ENCODE data around the gene MANSC4.
"Not testable (repeated sequence)": the region's sequence is repeated elsewhere in the genome, so short reads cannot be mapped to it uniquely, and the experiment has no call there.

The MANSC4 gene

GRCh38 chr12:27747111-27747820, 32.8 kb downstream of the MANSC4 start:
- DNase-seq = peak; percentile 14

GRCh38 chr12:27745734-27746133, 34.3 kb downstream of the MANSC4 start:
- not testable (repeated sequence) for DNase-seq

DNA sequence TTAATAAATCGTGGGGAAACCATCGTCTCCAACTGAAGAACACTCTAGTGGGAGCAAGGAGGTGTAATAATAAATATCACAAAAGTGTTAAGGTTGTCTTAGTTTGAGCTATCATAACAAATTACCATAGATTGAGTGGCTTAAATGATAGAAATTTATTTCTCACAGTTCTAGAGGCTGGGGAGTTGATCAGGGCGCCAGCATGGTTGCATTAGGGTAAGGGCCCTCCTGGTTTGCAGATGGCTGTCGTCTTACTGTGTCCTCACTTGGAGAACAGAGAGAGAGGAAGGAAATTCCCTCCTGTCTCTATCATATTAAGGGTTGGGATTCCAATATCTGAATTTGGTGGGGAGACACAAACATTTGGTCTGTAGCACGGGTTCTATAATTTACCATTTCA, 36.4 kb downstream of the MANSC4 start:
- DNase-seq = no peak

DNA sequence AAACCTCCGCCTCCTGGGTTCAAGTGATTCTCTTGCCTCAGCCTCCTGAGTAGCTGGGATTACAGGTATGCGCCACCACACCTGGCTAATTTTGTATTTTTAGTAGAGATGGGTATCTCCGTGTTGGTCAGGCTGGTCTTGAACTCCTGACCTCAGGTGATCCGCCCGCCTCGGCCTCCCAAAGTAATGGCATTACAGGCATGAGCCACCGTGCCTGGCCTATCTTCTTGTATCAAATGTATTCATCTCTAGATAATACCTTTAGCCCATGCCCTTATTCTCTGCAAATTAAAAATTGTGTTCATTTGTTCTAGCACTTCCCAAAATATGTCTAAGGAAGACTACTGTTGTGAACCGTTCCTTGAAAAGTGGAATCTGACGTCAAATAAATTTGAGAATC, 45.7 kb downstream of the MANSC4 start:
- not testable (repeated sequence) for DNase-seq

DNA sequence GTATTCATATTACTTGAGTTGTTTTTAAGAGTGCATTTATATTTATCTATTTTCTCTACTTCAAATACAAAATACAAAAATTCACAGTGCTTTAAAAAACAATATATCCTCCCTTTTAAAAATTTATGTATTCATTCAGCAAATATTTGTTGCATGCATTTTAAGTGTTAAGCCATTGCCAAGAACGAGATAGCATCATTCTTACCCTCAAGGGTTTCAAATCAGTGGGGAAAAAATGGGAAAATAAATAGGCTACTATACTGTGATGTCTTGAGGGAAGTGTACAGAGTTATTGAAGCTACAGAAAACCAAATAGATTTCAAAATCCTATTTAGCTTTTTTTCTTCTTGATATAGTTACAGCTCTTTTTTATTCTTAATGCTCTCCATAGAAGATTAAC, 46.2 kb downstream of the MANSC4 start:
- DNase-seq = no peak

GRCh38 chr12:27733052-27733656, 46.9 kb downstream of the MANSC4 start:
- DNase-seq = no peak

DNA sequence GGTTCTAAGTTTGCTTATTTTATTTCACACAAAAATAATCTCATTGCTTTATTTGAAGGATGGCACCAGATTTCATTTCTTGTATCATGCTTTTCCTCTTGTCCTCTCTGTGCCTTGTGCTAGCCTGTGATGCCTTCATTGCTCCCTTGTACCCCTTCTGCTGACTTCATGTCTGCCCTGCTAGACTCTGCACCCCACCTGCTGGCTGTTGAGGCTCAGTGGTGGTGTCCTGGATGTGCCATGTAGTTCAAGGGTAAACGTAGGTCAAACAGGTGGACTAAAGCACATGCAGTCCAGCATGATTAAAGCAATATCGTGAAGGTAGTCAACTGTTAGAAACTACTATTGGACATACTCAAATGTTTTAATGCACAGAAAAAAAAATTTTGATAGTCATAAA, 47.8 kb downstream of the MANSC4 start:
- no peak for DNase-seq

DNA sequence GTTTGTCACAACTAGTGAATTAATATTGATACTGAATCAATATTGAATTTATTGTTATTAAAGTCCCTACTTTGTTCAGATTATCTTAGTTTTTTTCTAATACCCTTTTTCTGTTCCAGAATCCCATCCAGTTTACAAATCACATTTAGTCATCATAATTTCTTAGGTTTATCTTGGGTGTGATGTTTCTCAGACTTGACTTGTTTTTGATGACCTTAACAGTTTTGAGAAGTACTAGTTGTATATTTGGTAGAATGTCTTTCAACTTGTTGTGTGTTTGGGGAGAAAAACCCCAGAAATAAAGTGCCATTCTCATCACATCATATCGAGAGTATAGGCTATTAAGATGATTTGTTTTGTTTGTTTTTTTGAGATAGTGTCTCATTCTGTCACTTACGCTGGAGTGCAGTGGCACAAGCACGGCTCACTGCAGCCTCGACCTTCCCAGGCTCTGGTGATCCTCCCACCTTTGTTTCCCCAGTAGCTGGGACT, 49.9 kb downstream of the MANSC4 start:
- no peak for DNase-seq

DNA sequence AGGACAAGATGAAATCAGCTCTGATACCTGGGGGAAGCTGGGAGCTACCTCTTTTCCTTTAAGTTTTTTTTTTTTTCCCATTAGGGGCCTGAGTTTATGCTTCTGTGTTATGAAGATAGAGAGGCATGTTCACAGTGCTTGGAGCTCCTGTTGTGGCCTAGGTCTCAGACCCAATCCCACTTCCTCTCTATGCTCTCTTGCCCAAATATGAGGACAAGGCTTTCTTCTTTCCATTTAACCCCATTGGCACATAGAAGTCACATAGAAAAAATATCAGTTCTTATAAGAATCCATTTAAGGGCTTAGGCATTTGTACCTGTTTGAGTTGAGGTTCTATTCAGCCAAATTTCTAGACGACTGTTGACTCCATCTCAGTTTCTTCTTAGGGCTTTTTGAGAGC, 56.8 kb downstream of the MANSC4 start:
- no peak for DNase-seq

Data from DMS 273 treated with DMSO at 0.1 percent for 48 hours (cell line).